B cell (primary cell): Measurements from ENCODE around the gene CAMK2B.

Experiments
- EZH2 ChIP-seq: IDR thresholded peaks from 2 replicates; pipeline ENCODE4 v1.6.1; 2012; ENCODE audit warnings: borderline replicate concordance, low read depth, mild to moderate bottlenecking, moderate library complexity, low read length; ENCODE audit not compliant: insufficient read depth, poor library complexity, severe bottlenecking
- TF ChIP-seq, protein P1 (sequence below): fragments of 200-600 bp; IDR thresholded peaks from one replicate; pipeline ENCODE4 v1.8.0; 2022; ENCODE audit warnings: antibody characterized with exemption, mild to moderate bottlenecking

DNA sequence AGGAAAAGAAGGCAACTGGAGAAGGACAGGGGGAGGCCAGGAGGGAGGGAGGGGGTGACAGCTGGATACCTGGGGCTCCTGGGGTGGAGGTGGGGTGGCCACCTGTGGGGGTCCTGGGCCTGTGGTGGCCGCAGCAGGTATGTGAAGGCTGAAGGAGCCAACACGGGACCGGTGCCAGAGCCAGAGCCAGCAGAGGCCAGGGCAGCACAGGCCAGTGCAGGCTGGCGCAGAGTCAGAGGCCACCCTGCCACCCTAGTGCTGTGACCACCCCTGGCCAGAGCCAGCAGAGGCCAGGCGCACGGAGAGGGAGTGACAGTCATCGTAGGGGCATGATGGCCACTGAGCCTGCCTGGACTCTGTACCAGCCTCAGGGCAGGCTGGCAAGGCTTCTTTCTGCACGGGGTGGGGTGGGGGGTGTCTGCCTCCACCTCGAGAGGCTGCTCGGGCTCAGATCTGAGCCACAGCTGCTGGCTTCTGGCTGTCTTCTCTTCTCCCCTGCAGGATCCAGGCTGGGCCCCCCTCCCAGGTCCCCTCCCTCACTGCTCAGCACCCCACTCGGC, 95.8 kb downstream of the CAMK2B start:
- TF ChIP-seq, protein P1, sequence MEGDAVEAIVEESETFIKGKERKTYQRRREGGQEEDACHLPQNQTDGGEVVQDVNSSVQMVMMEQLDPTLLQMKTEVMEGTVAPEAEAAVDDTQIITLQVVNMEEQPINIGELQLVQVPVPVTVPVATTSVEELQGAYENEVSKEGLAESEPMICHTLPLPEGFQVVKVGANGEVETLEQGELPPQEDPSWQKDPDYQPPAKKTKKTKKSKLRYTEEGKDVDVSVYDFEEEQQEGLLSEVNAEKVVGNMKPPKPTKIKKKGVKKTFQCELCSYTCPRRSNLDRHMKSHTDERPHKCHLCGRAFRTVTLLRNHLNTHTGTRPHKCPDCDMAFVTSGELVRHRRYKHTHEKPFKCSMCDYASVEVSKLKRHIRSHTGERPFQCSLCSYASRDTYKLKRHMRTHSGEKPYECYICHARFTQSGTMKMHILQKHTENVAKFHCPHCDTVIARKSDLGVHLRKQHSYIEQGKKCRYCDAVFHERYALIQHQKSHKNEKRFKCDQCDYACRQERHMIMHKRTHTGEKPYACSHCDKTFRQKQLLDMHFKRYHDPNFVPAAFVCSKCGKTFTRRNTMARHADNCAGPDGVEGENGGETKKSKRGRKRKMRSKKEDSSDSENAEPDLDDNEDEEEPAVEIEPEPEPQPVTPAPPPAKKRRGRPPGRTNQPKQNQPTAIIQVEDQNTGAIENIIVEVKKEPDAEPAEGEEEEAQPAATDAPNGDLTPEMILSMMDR = no peak
- TF ChIP-seq EZH2 = no peak
